Calu3 (cell line): ENCODE data around the gene SLC22A5. TPM values are rescaled to one million over a fixed set of nuclear protein-coding genes. Genes with fewer than 3 reads are reported as not detected.
"Not testable (repeated sequence)": the region's sequence is repeated elsewhere in the genome, so short reads cannot be mapped to it uniquely, and the experiment has no call there.

Experiments used
- BruUV-seq: library from RNA; stranded (reverse); fragments of 400-500 nt; replicated peaks from 2 replicates; lab custom pipeline; 2021; lab: Mats Ljungman, UMichigan
- CTCF ChIA-PET: fragments of 300-600 bp; sonication (Branson Sonifier 250); formaldehyde crosslinking; loops from one replicate; lab custom pipeline; 2022; ENCODE audit warnings: antibody characterized with exemption; lab: Charles Lee
- DNase-seq: peaks from one replicate; pipeline ENCODE4 v3.0.0; 2022
- H3K27ac Mint-ChIP-seq: one replicate; pipeline ENCODE4 v1.8.0; 2022; ENCODE audit warnings: mixed read lengths; ENCODE audit not compliant: unreplicated experiment
- H3K27me3 Mint-ChIP-seq: one replicate; pipeline ENCODE4 v1.8.0; 2022; ENCODE audit warnings: mixed read lengths; ENCODE audit not compliant: unreplicated experiment
- H3K36me3 Mint-ChIP-seq: one replicate; pipeline ENCODE4 v1.8.0; 2022; ENCODE audit warnings: mild to moderate bottlenecking, moderate library complexity, mixed read lengths; ENCODE audit not compliant: insufficient read depth, unreplicated experiment
- H3K4me1 Mint-ChIP-seq: one replicate; pipeline ENCODE4 v1.8.0; 2022; ENCODE audit warnings: mild to moderate bottlenecking, low read depth, mixed read lengths; ENCODE audit not compliant: unreplicated experiment
- H3K4me3 Mint-ChIP-seq: one replicate; pipeline ENCODE4 v1.8.0; 2022; ENCODE audit warnings: mild to moderate bottlenecking, low read depth, moderate library complexity, mixed read lengths; ENCODE audit not compliant: unreplicated experiment
- H3K9me3 Mint-ChIP-seq: one replicate; pipeline ENCODE4 v1.8.0; 2022; ENCODE audit warnings: low read depth, mixed read lengths; ENCODE audit not compliant: unreplicated experiment
- intact Hi-C: fragments of 100-400 bp; cut with micrococcal nuclease; formaldehyde crosslinking; loops from one replicate; pipeline ENCODE4 v1.10.0; 2022; ENCODE audit not compliant: unreplicated experiment
- total RNA-seq: library from RNA; stranded (reverse); gene quantifications from 2 replicates; pipeline ENCODE4 v1.2.3, GENCODE V29; 2022
- TF ChIP-seq, protein P1 (sequence below): fragments of 200-600 bp; IDR thresholded peaks from one replicate; pipeline ENCODE4 v1.8.0; 2022; ENCODE audit warnings: antibody characterized with exemption; ENCODE audit not compliant: unreplicated experiment

Gene SLC22A5
- total RNA-seq, 1 experiment from 2014 or later: 24.6 TPM

DNA sequence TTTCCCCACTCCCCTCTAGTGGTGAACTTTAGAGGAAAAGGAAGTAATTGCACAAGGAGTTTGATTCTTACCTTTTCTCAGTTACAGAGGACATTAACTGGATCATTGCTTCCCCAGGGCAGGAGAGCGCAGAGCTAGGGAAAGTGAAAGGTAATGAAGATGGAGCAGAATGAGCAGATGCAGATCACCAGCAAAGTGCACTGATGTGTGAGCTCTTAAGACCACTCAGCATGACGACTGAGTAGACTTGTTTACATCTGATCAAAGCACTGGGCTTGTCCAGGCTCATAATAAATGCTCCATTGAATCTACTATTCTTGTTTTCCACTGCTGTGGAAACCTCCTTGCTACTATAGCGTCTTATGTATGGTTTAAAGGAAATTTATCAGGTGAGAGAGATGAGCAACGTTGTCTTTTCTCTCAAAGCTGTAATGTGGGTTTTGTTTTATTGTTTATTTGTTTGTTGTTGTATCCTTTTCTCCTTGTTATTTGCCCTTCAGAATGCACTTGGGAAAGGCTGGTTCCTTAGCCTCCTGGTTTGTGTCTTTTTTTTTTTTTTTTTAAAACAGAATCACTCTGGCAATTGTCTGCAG, 25.3 kb downstream of the SLC22A5 start:
- intact Hi-C loops: no loop called here
- no peak overlapping the region for H3K4me3 Mint-ChIP-seq
- no peaks in the 10 kb centered on the region for H3K27me3 Mint-ChIP-seq
- H3K27ac Mint-ChIP-seq: no peak overlapping the region
- H3K36me3 Mint-ChIP-seq: peaks cover 15% of the 10 kb centered on the region
- TF ChIP-seq, protein P1, sequence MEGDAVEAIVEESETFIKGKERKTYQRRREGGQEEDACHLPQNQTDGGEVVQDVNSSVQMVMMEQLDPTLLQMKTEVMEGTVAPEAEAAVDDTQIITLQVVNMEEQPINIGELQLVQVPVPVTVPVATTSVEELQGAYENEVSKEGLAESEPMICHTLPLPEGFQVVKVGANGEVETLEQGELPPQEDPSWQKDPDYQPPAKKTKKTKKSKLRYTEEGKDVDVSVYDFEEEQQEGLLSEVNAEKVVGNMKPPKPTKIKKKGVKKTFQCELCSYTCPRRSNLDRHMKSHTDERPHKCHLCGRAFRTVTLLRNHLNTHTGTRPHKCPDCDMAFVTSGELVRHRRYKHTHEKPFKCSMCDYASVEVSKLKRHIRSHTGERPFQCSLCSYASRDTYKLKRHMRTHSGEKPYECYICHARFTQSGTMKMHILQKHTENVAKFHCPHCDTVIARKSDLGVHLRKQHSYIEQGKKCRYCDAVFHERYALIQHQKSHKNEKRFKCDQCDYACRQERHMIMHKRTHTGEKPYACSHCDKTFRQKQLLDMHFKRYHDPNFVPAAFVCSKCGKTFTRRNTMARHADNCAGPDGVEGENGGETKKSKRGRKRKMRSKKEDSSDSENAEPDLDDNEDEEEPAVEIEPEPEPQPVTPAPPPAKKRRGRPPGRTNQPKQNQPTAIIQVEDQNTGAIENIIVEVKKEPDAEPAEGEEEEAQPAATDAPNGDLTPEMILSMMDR: no peak
- H3K9me3 Mint-ChIP-seq: peaks cover 2% of the 10 kb centered on the region
- CTCF ChIA-PET: interaction anchor here (1.2 kb wide), 1 partner anchor 106 kb away, joined by 3 read pairs; no protein-coding TSS in a partner anchor
- BruUV-seq: no TSS peak
- peaks cover 13% of the 10 kb centered on the region for H3K4me1 Mint-ChIP-seq
- DNase-seq: no peak

- no TSS peak for BruUV-seq
- H3K27ac Mint-ChIP-seq: no peak overlapping the region
- CTCF ChIA-PET: no interaction called here
- no peaks in the 10 kb centered on the region for H3K27me3 Mint-ChIP-seq
- H3K36me3 Mint-ChIP-seq: peaks cover 8% of the 10 kb centered on the region
- no peak overlapping the region for H3K4me3 Mint-ChIP-seq
- peaks cover 5% of the 10 kb centered on the region for H3K9me3 Mint-ChIP-seq
- TF ChIP-seq, protein P1: no peak
- DNase-seq: no peak
- intact Hi-C loops: no loop called here
- no peaks in the 10 kb centered on the region for H3K4me1 Mint-ChIP-seq
Observed at GRCh38 chr5:132396589-132397031, 27.1 kb downstream of the SLC22A5 start.

DNA sequence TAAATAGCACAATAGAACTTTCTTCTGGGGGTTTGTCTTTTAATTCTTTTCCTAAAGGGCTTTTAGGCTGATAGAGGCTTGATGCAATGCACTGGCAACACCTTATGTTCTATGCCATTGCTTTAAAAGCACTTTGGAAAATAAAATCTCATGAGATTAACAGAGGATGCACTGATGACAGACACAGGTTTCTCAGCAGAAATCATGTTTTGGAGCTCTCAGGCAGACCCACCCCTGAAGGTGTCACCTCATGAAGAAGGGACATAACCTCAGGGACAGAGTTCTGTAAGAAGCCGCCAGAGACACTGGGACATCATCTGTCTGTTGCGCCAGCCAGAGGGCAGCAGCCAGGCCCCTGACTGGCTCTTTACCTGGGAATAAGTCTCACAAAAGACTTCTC, 27.7 kb downstream of the SLC22A5 start:
- Mint-ChIP-seq H3K4me3 (no peak overlapping the region), H3K9me3 (peaks cover 5% of the 10 kb centered on the region), H3K27me3 (no peaks in the 10 kb centered on the region), H3K36me3 (peaks cover 8% of the 10 kb centered on the region), H3K27ac (no peak overlapping the region), H3K4me1 (no peaks in the 10 kb centered on the region)
- TF ChIP-seq, protein P1: no peak
- no peak for DNase-seq
- no TSS peak for BruUV-seq
- CTCF ChIA-PET: no interaction called here
- intact Hi-C loops: no loop called here

- H3K27ac Mint-ChIP-seq, CTCF ChIA-PET, H3K36me3 Mint-ChIP-seq, H3K27me3 Mint-ChIP-seq, intact Hi-C loops, BruUV-seq, H3K4me3 Mint-ChIP-seq, H3K9me3 Mint-ChIP-seq, H3K4me1 Mint-ChIP-seq, DNase-seq: not testable (repeated sequence)
Observed at GRCh38 chr5:132397936-132398675, 28.6 kb downstream of the SLC22A5 start.

DNA sequence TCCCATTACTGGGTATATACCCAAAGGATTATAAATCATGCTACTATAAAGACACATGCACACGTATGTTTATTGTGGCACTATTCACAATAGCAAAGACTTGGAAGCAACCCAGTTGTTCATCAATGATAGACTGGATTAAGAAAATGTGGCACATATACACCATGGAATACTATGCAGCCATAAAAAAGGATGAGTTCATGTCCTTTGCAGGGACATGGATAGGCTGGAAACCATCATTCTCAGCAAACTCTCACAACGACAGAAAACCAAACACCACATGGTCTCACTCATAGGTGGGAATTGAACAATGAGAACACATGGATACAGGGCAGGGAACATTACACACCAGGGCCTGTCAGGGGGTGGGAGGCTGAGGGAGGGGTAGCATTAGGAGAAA, 34.5 kb downstream of the SLC22A5 start:
- DNase-seq, H3K9me3 Mint-ChIP-seq, intact Hi-C loops, H3K27me3 Mint-ChIP-seq, BruUV-seq, CTCF ChIA-PET, H3K36me3 Mint-ChIP-seq, H3K27ac Mint-ChIP-seq, H3K4me3 Mint-ChIP-seq: not testable (repeated sequence)
- peaks cover 12% of the 10 kb centered on the region for H3K4me1 Mint-ChIP-seq
